GM23248 (cell line): ENCODE results near the gene FSIP2.

Experiments used
- EZH2 ChIP-seq: fragments of 200-600 bp; sonication (generic); IDR thresholded peaks from 2 replicates; pipeline ENCODE4 v1.6.1; 2018; ENCODE audit warnings: antibody characterized with exemption, mild to moderate bottlenecking; ENCODE audit not compliant: insufficient read depth, poor library complexity, severe bottlenecking
- EZH2phosphoT487 ChIP-seq: fragments of 200-600 bp; sonication (generic); IDR thresholded peaks from 2 replicates; pipeline ENCODE4 v1.6.1; 2018; ENCODE audit warnings: antibody characterized with exemption, moderate library complexity, mild to moderate bottlenecking, low read depth; ENCODE audit not compliant: insufficient read depth

DNA sequence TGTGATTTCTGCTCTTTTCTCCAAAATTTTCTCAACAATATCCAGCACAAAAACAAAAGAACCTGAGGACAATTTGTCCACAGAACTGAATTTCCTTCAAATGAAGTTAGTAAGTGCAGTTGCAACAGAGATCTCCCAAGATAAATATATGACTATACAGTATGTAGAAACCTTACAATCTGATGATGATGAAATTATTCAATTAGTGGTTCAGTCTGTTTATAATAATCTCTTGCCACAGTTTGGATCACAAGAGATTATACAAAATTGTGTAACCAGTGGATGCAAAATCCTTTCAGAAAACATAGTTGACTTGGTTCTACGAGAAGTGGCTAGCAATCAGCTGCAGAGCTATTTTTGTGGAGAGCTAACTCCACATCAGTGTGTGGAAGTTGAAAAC, 68.7 kb downstream of the FSIP2 start:
- TF ChIP-seq EZH2 (no peak), EZH2phosphoT487 (no peak)
